Nephron (organoid): ENCODE results near the gene MESD.
"Not testable (repeated sequence)": the region's sequence is repeated elsewhere in the genome, so short reads cannot be mapped to it uniquely, and the experiment has no call there.

Experiments used
- H3K27ac Mint-ChIP-seq, 3 experiments: 2 replicates each; pipeline ENCODE4 v1.8.0; 2020; ENCODE audit warnings: mixed read lengths in 3 of 3, mild to moderate bottlenecking in 2 of 3, moderate library complexity in 1 of 3
- H3K27me3 Mint-ChIP-seq: 2 replicates; pipeline ENCODE4 v1.8.0; 2021; ENCODE audit warnings: low read depth, mild to moderate bottlenecking, moderate library complexity, mixed read lengths
- H3K36me3 Mint-ChIP-seq: 2 replicates; pipeline ENCODE4 v1.8.0; 2020; ENCODE audit warnings: low read depth, mixed read lengths
- H3K4me1 Mint-ChIP-seq: 2 replicates; pipeline ENCODE4 v1.8.0; 2020; ENCODE audit warnings: mixed read lengths
- H3K4me3 Mint-ChIP-seq, 3 experiments: 2 replicates each; pipeline ENCODE4 v1.8.0; 2020; ENCODE audit warnings: mild to moderate bottlenecking in 3 of 3, mixed read lengths in 3 of 3, moderate library complexity in 2 of 3
- H3K9me3 Mint-ChIP-seq: 2 replicates; pipeline ENCODE4 v1.8.0; 2020; ENCODE audit warnings: mixed read lengths
- CTCF ChIP-seq, 3 experiments: fragments of 200-600 bp; sonication (generic); IDR thresholded peaks; one replicate each; pipeline ENCODE4 v1.5.0; 2021; ENCODE audit warnings: antibody characterized with exemption in 3 of 3; ENCODE audit not compliant: unreplicated experiment in 3 of 3

The MESD gene

GRCh38 chr15:80958818-80959495, 30.7 kb downstream of the MESD start:
- H3K27ac Mint-ChIP-seq, result no peak overlapping the region
- H3K27me3 Mint-ChIP-seq, result no peaks in the 10 kb centered on the region
- TF ChIP-seq CTCF (IDR thresholded peaks at IDR 0.05; ENCODE audit: unreplicated experiment in 3 of 3), result no peak

GRCh38 chr15:80957976-80958375, 31.6 kb downstream of the MESD start:
- Mint-ChIP-seq H3K4me3 (no peak overlapping the region), H3K27me3 (no peaks in the 10 kb centered on the region), H3K36me3 (peaks cover 43% of the 10 kb centered on the region), H3K27ac (no peak overlapping the region), H3K4me1 (peaks cover 16% of the 10 kb centered on the region), H3K9me3 (no peaks in the 10 kb centered on the region)
- no peak for TF ChIP-seq CTCF (IDR thresholded peaks at IDR 0.05; ENCODE audit: unreplicated experiment in 3 of 3)

More at GRCh38 chr15:80958818-80959495, 30.7 kb downstream of the MESD start:
- no peak overlapping the region for H3K4me3 Mint-ChIP-seq
- peaks cover 50% of the 10 kb centered on the region for H3K36me3 Mint-ChIP-seq
- peaks cover 11% of the 10 kb centered on the region for H3K4me1 Mint-ChIP-seq
- peaks cover 4% of the 10 kb centered on the region for H3K9me3 Mint-ChIP-seq

- Mint-ChIP-seq H3K4me3 (no peak overlapping the region), H3K27me3 (no peaks in the 10 kb centered on the region), H3K4me1 (peaks cover 16% of the 10 kb centered on the region), H3K27ac (no peak overlapping the region), H3K36me3 (peaks cover 39% of the 10 kb centered on the region), H3K9me3 (no peaks in the 10 kb centered on the region)
- no peak for TF ChIP-seq CTCF (IDR thresholded peaks at IDR 0.05; ENCODE audit: unreplicated experiment in 3 of 3)
These were observed 32.1 kb downstream of the MESD start for GRCh38 chr15:80957556-80957955.

GRCh38 chr15:80955571-80956452, 33.8 kb downstream of the MESD start:
- Mint-ChIP-seq H3K36me3 (peaks cover 41% of the 10 kb centered on the region), H3K4me1 (peaks cover 13% of the 10 kb centered on the region)
- H3K9me3 Mint-ChIP-seq, H3K27me3 Mint-ChIP-seq, H3K27ac Mint-ChIP-seq, H3K4me3 Mint-ChIP-seq: not testable (repeated sequence)

- Mint-ChIP-seq H3K36me3 (peaks cover 41% of the 10 kb centered on the region), H3K27me3 (no peaks in the 10 kb centered on the region), H3K9me3 (no peaks in the 10 kb centered on the region), H3K27ac (no peak overlapping the region), H3K4me1 (peaks cover 11% of the 10 kb centered on the region), H3K4me3 (no peak overlapping the region)
- TF ChIP-seq CTCF (IDR thresholded peaks at IDR 0.05; ENCODE audit: unreplicated experiment in 3 of 3), result no peak
These were observed 35.5 kb downstream of the MESD start for GRCh38 chr15:80953953-80954778.
